GM21723 (cell line): ENCODE data around the gene TBC1D10A.

Source experiments
- ATAC-seq: cut with Tn5 transposase; IDR thresholded peaks from one replicate; pipeline ENCODE4 v1.9.1; 2021; ENCODE audit warnings: mild to moderate bottlenecking, moderate library complexity; ENCODE audit not compliant: unreplicated experiment

The TBC1D10A gene

GRCh38 chr22:30268331-30268730, 58.4 kb downstream of the TBC1D10A start:
- no peak for ATAC-seq

GRCh38 chr22:30267382-30268302, 59.1 kb downstream of the TBC1D10A start:
- no peak for ATAC-seq

- no peak for ATAC-seq
Measured at GRCh38 chr22:30266445-30267381, 60.0 kb downstream of the TBC1D10A start, which contains the start of gene OSM. Gene OSM, minus strand, starts transcription at chr22:30266851. Its CDS starts 52 bp downstream, at chr22:30266799.

GRCh38 chr22:30265823-30266444, 60.8 kb downstream of the TBC1D10A start:
- peak; percentile 61 for ATAC-seq

GRCh38 chr22:30265131-30265720, 61.5 kb downstream of the TBC1D10A start:
- no peak for ATAC-seq

- no peak for ATAC-seq
Measured at GRCh38 chr22:30263883-30264282, 62.9 kb downstream of the TBC1D10A start.

- no peak for ATAC-seq
Measured at GRCh38 chr22:30262917-30263741, 63.6 kb downstream of the TBC1D10A start.

GRCh38 chr22:30262112-30262511, 64.6 kb downstream of the TBC1D10A start:
- no peak for ATAC-seq

- ATAC-seq, result no peak
Measured at GRCh38 chr22:30261134-30261533, 65.6 kb downstream of the TBC1D10A start.

- ATAC-seq, result no peak
Measured at GRCh38 chr22:30260682-30261081, 66.1 kb downstream of the TBC1D10A start.

- ATAC-seq, result no peak
Measured at GRCh38 chr22:30260276-30260675, 66.5 kb downstream of the TBC1D10A start.

GRCh38 chr22:30254314-30254713, 72.4 kb downstream of the TBC1D10A start:
- no peak for ATAC-seq

- ATAC-seq, result no peak
Measured at GRCh38 chr22:30253205-30253852, 73.4 kb downstream of the TBC1D10A start.

GRCh38 chr22:30252411-30253204, 74.1 kb downstream of the TBC1D10A start:
- no peak for ATAC-seq

GRCh38 chr22:30251711-30252110, 75.0 kb downstream of the TBC1D10A start:
- no peak for ATAC-seq

- no peak for ATAC-seq
Measured at GRCh38 chr22:30250661-30251267, 76.0 kb downstream of the TBC1D10A start.

GRCh38 chr22:30250039-30250565, 76.6 kb downstream of the TBC1D10A start:
- ATAC-seq, result no peak
